Measurements from ENCODE around the gene ARHGAP40. TPM values are rescaled to one million over a fixed set of nuclear protein-coding genes. Genes with fewer than 3 reads are reported as not detected.

The ARHGAP40 gene
- total and polyA plus RNA-seq, 2 of the 4 experiments (the other 2 are of a cell fraction): not detected

DNA sequence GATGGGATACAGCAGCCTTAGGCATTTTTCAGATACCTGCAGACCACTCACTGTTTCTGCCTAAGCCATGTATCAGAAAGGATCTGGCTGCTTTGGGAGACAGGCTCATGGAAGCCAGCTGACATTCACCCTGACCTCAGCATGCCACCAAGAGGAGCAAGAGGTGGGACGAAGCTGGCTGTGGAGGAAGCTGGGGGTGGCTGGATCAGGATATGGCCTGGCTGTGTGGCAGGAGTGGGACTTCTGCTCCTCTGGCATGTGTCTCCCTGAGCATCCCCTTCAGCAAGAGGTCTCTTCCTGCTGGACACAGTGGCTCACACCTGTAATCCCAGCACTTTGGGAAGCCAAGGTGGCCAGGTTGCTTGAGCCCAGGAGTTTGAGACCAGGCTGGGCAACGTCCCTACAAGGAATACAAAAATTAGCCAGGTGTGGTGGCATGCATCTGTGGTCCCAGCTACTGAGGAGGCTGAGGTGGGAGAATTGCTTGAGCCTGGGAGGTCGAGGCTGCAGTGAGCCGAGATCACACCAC lies 19.7 kb upstream of the ARHGAP40 start:
- Histone ChIP-seq H3K18ac (ENCODE audit: low read depth, low read length) (no peak overlapping the region), H2BK15ac (ENCODE audit: low read depth, low read length) (no peak overlapping the region), H2BK120ac (ENCODE audit: low read depth, low read length) (no peak overlapping the region), H3K14ac (replicated peaks; ENCODE audit: low read depth, low read length) (no peak overlapping the region), H4K20me1 (ENCODE audit: insufficient read depth, low read length) (no peaks in the 10 kb centered on the region; the same call in 1 of the 2 replicates), H4K8ac (ENCODE audit: low read depth in 2 of 2, low read length in 2 of 2) (no peak overlapping the region), H3K4me3 (ENCODE audit: insufficient read depth, low read depth, low read length) (no peak overlapping the region), H4K5ac (ENCODE audit: low read depth, low read length) (no peak overlapping the region), H3K27me3 (ENCODE audit: control insufficient read depth, insufficient read depth, low read length) (peaks cover 22% of the 10 kb centered on the region), H3K9me3 (ENCODE audit: control insufficient read depth, insufficient read depth, low read length) (no peaks in the 10 kb centered on the region), H3K4me2 (ENCODE audit: low read depth, low read length) (no peak overlapping the region), H4K91ac (ENCODE audit: insufficient read depth, low read depth, low read length) (no peak overlapping the region), H3K4ac (ENCODE audit: low read depth, low read length) (no peak overlapping the region), H3K79me1 (ENCODE audit: low read depth in 1 of 2, low read length in 2 of 2) (no peaks in the 10 kb centered on the region), H2AK9ac (replicated peaks; ENCODE audit: low read depth, low read length, poor library complexity) (no peak overlapping the region), H3K27ac (ENCODE audit: insufficient read depth, low read length) (no peak overlapping the region), H3K56ac (ENCODE audit: extremely low read depth, insufficient read depth, low read length) (no peak overlapping the region), H2BK20ac (ENCODE audit: low read depth, low read length) (no peak overlapping the region), H3K4me1 (ENCODE audit: control insufficient read depth, insufficient read depth, low read length) (no peaks in the 10 kb centered on the region), H2AK5ac (ENCODE audit: low read depth, low read length) (no peak overlapping the region), H2BK5ac (ENCODE audit: low read depth, low read length, poor library complexity, severe bottlenecking) (no peak overlapping the region), H3K9me1 (ENCODE audit: insufficient read depth, low read length) (no peaks in the 10 kb centered on the region), H3K23ac (ENCODE audit: low read depth, low read length) (no peak overlapping the region), H2AFZ (replicated peaks; ENCODE audit: low read length, poor library complexity) (no peak overlapping the region), H3K36me3 (ENCODE audit: control insufficient read depth, insufficient read depth, low read length) (peaks cover under 1% of the 10 kb centered on the region), H3K9ac (ENCODE audit: low read depth, low read length) (no peak overlapping the region)
- BruUV-seq (replicated peaks): no TSS peak
- TF ChIP-seq RAD21 (IDR thresholded peaks at IDR 0.05; ENCODE audit: low read length) (no peak), RFX5 (IDR thresholded peaks at IDR 0.05; ENCODE audit: low read depth, low read length) (no peak), MXI1 (IDR thresholded peaks at IDR 0.05; ENCODE audit: borderline replicate concordance, low read depth, low read length) (no peak), MAFK (IDR thresholded peaks at IDR 0.05; ENCODE audit: low read depth, low read length) (no peak), CTCF (conservative IDR thresholded peaks at IDR 0.05; ENCODE audit: low read depth, low read length) (no peak), SMC3 (IDR thresholded peaks at IDR 0.05; ENCODE audit: low read depth, low read length) (no peak), CHD1 (IDR thresholded peaks at IDR 0.05; ENCODE audit: low read depth, low read length) (no peak), CEBPB (IDR thresholded peaks at IDR 0.05; ENCODE audit: low read depth, low read length) (no peak), NFE2L2 (IDR thresholded peaks at IDR 0.05; ENCODE audit: low read depth, low read length) (no peak), ELK1 (IDR thresholded peaks at IDR 0.05; ENCODE audit: borderline replicate concordance, low read depth, low read length) (no peak), FOS (IDR thresholded peaks at IDR 0.05; ENCODE audit: low read depth, low read length) (no peak), RCOR1 (IDR thresholded peaks at IDR 0.05; ENCODE audit: insufficient replicate concordance, low read length) (no peak), MAZ (IDR thresholded peaks at IDR 0.05; ENCODE audit: borderline replicate concordance, low read depth, low read length) (no peak)
- TF ChIP-seq, protein P1, sequence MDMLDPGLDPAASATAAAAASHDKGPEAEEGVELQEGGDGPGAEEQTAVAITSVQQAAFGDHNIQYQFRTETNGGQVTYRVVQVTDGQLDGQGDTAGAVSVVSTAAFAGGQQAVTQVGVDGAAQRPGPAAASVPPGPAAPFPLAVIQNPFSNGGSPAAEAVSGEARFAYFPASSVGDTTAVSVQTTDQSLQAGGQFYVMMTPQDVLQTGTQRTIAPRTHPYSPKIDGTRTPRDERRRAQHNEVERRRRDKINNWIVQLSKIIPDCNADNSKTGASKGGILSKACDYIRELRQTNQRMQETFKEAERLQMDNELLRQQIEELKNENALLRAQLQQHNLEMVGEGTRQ (IDR thresholded peaks at IDR 0.05; ENCODE audit: low read depth, low read length): no peak
- in situ Hi-C loops (cut with MboI; ENCODE audit: low sequenced_read_pairs) (no loop called here), intact Hi-C loops (cut with micrococcal nuclease) (no loop called here), dilution Hi-C loops (cut with HindIII; ENCODE audit: low sequenced_read_pairs, unreplicated experiment) (no loop called here)
- POLR2A ChIA-PET (ENCODE audit: unreplicated experiment): no interaction called here
- no peak for DNase-seq
- 40% methylated on average over 1 of the region's 4 CpGs; no CpG with 5 or more reads in 1 of the 2 experiments for WGBS, 2 experiments (ENCODE audit: extremely low coverage in 2 of 2, insufficient read length in 1 of 2)
- no peak for ATAC-seq (ENCODE audit: low read depth)
- CTCF ChIA-PET: no interaction called here

Data from IMR-90 (cell line).